Measurements from ENCODE around the gene ARHGAP21.

The ARHGAP21 gene

DNA sequence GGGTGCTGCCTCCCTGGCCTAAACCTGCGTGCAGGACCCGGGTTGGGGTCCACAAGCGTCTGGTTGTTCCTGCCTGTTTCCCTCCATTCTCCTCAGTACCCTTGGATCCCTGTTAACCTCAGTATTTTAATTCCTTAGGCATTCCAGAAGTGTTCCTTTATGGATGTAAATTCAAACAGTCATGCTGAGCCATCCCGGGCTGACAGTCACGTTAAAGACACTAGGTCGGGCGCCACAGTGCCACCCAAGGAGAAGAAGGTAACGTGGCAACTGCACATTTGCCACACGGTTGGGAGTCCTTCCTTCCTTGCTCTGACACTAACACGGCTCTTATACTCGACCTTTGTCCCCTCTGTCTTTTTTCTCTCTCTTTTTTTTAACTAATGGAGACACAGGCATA, 187.1 kb downstream of the ARHGAP21 start:
- no peak for DNase-seq (ENCODE audit: low spot score)
- CTCF ChIA-PET: interaction anchor here (0.6 kb wide), 1 partner anchor 128 kb away, joined by 3 read pairs; no protein-coding TSS in a partner anchor
- TF ChIP-seq, protein P1, sequence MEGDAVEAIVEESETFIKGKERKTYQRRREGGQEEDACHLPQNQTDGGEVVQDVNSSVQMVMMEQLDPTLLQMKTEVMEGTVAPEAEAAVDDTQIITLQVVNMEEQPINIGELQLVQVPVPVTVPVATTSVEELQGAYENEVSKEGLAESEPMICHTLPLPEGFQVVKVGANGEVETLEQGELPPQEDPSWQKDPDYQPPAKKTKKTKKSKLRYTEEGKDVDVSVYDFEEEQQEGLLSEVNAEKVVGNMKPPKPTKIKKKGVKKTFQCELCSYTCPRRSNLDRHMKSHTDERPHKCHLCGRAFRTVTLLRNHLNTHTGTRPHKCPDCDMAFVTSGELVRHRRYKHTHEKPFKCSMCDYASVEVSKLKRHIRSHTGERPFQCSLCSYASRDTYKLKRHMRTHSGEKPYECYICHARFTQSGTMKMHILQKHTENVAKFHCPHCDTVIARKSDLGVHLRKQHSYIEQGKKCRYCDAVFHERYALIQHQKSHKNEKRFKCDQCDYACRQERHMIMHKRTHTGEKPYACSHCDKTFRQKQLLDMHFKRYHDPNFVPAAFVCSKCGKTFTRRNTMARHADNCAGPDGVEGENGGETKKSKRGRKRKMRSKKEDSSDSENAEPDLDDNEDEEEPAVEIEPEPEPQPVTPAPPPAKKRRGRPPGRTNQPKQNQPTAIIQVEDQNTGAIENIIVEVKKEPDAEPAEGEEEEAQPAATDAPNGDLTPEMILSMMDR (conservative IDR thresholded peaks at IDR 0.05; ENCODE audit: low read depth): no peak
- POLR2A ChIA-PET (ENCODE audit: low non-redundant PET): no interaction called here
- no peak overlapping the region for H3K27ac ChIP-seq

GRCh38 chr10:24533981-24534380, 189.7 kb downstream of the ARHGAP21 start:
- ChIA-PET POLR2A (ENCODE audit: low non-redundant PET) (no interaction called here), CTCF (interaction anchor here (0.5 kb wide), 1 partner anchor 408 kb away, joined by 3 read pairs; no protein-coding TSS in a partner anchor)
- TF ChIP-seq, protein P1 (conservative IDR thresholded peaks at IDR 0.05; ENCODE audit: low read depth): no peak
- DNase-seq (ENCODE audit: low spot score): no peak
- H3K27ac ChIP-seq: no peak overlapping the region

Measured in RWPE1 (cell line).